K562 (cell line): ENCODE measurements around the gene ZSWIM1. TPM values are rescaled to one million over a fixed set of nuclear protein-coding genes. Genes with fewer than 3 reads are reported as not detected.

ENCODE experiments used
- ATAC-seq: fragments of 200-7000 bp; cut with Tn5 transposase; 3 replicates; pipeline ENCODE4 v1.9.1; 2020; ENCODE audit warnings: moderate library complexity
- BruUV-seq: library from RNA; stranded (reverse); fragments of 400-500 nt; replicated peaks from 2 replicates; lab custom pipeline; 2021; lab: Mats Ljungman, UMichigan
- CTCF ChIA-PET: fragments of 300-600 bp; formaldehyde crosslinking; extraction: SDS; loops from one replicate; lab custom pipeline; 2021; ENCODE audit warnings: low intra/inter-chr PET ratio; lab: Yijun Ruan, JAX
- POLR2A ChIA-PET: fragments of 300-600, 350-650 bp; sonication (Branson Sonifier 250); formaldehyde crosslinking; extraction: SDS; loops from one replicate; lab custom pipeline; 2021; ENCODE audit warnings: antibody characterized with exemption, inconsistent platforms; lab: Yijun Ruan, JAX
- DNase-seq, 4 experiments: peaks; one replicate each; pipeline versions ENCODE4 v3.0.0 to v3.0.0-alpha.2; 2011 to 2018; ENCODE audit warnings: low spot score in 3 of 4, mixed read lengths in 3 of 4; ENCODE audit errors: extremely low read depth in 1 of 4
- FAIRE-seq: peaks from 2 replicates; lab custom pipeline; 2011; peaks lifted over from hg19 to GRCh38; lab: Jason Lieb, UNC
- H2AFZ ChIP-seq: 2 replicates; pipeline ENCODE4 v1.6.0; 2011; ENCODE audit warnings: low read depth, low read length, control low read depth, inconsistent platforms
- H3K27ac ChIP-seq: fragments of 200-600 bp; 3 replicates; pipeline ENCODE4 v1.8.0; 2011; ENCODE audit warnings: low read depth, mild to moderate bottlenecking, control low read depth, inconsistent platforms, low read length, moderate library complexity, mixed read lengths; ENCODE audit errors: extremely low read depth
- H3K27me3 ChIP-seq, 2 experiments: fragments of 300-600 bp in 1 of 2; 2 replicates in 1 of 2; 3 replicates in 1 of 2; pipeline versions ENCODE4 v1.6.0 to v1.8.0; 2011; ENCODE audit warnings: inconsistent platforms in 2 of 2, low read length in 2 of 2, mild to moderate bottlenecking in 1 of 2, mixed read lengths in 1 of 2, moderate library complexity in 1 of 2; ENCODE audit not compliant: control insufficient read depth in 2 of 2, insufficient read depth in 2 of 2
- H3K36me3 ChIP-seq: fragments of 300-600 bp; 3 replicates; pipeline ENCODE4 v1.8.0; 2011; ENCODE audit warnings: mild to moderate bottlenecking, low read length, inconsistent platforms; ENCODE audit not compliant: control insufficient read depth, insufficient read depth
- H3K4me1 ChIP-seq, 2 experiments: fragments of 200-600 bp in 1 of 2; replicated peaks in 1 of 2; 2 replicates in 1 of 2; 3 replicates in 1 of 2; pipeline versions ENCODE4 v1.5.1 to v1.8.0; 2011; ENCODE audit warnings: inconsistent platforms in 2 of 2, low read length in 2 of 2, mild to moderate bottlenecking in 1 of 2, mixed read lengths in 1 of 2, moderate library complexity in 1 of 2; ENCODE audit not compliant: control insufficient read depth in 2 of 2, insufficient read depth in 2 of 2
- H3K4me2 ChIP-seq: 2 replicates; pipeline ENCODE4 v1.6.1; 2011; ENCODE audit warnings: low read length, control low read depth, inconsistent platforms, mixed read lengths; ENCODE audit not compliant: insufficient read depth
- H3K4me3 ChIP-seq: fragments of 200-600 bp; sonication (generic), shearing (Covaris generic); 2 replicates; pipeline ENCODE4 v1.5.1; 2016; ENCODE audit warnings: control low read depth, inconsistent platforms
- H3K79me2 ChIP-seq: fragments of 200-600 bp; 3 replicates; pipeline ENCODE4 v1.8.0; 2011; ENCODE audit warnings: low read length, inconsistent platforms; ENCODE audit not compliant: control insufficient read depth, insufficient read depth
- H3K9ac ChIP-seq, 2 experiments: 2 replicates each; pipeline versions ENCODE4 v1.6.0 to v1.6.1; 2011; ENCODE audit warnings: low read depth in 2 of 2, low read length in 2 of 2, control low read depth in 1 of 2, inconsistent platforms in 1 of 2, mild to moderate bottlenecking in 1 of 2, mixed read lengths in 1 of 2; ENCODE audit not compliant: insufficient read depth in 1 of 2
- H3K9me1 ChIP-seq: one replicate; pipeline ENCODE4 v1.6.0; 2011; ENCODE audit warnings: inconsistent platforms, mild to moderate bottlenecking, low read length, moderate library complexity; ENCODE audit not compliant: control insufficient read depth, insufficient read depth
- H3K9me3 ChIP-seq: replicated peaks from 2 replicates; pipeline ENCODE4 v1.5.1; 2011; ENCODE audit warnings: low read depth, low read length, inconsistent platforms; ENCODE audit not compliant: control insufficient read depth, insufficient read depth
- H4K20me1 ChIP-seq: replicated peaks from 2 replicates; pipeline ENCODE4 v1.6.1; 2011; ENCODE audit warnings: low read length, inconsistent platforms, mixed read lengths; ENCODE audit not compliant: control insufficient read depth, insufficient read depth
- CBX8 ChIP-seq: fragments of 200-600 bp; sonication (generic); IDR thresholded peaks from 2 replicates; pipeline ENCODE4 v1.6.1; 2012; ENCODE audit warnings: borderline replicate concordance, mixed run types, low read depth, mild to moderate bottlenecking, moderate library complexity, mixed read lengths, low read length, control low read depth, inconsistent platforms; ENCODE audit not compliant: poor library complexity, severe bottlenecking; ENCODE audit errors: extremely low read depth
- CEBPB ChIP-seq: fragments of 450-650 bp; IDR thresholded peaks from 2 replicates; pipeline ENCODE4 v1.6.1; 2016; ENCODE audit warnings: missing genetic modification characterization, missing compliant biosample characterization
- CHD1 ChIP-seq: fragments of 200-600 bp; sonication (generic); IDR thresholded peaks from one replicate; pipeline ENCODE4 v1.6.1; 2012; ENCODE audit warnings: mild to moderate bottlenecking, moderate library complexity, low read length, inconsistent platforms
- CTBP1 ChIP-seq: fragments of 450-650 bp; IDR thresholded peaks from 2 replicates; pipeline ENCODE4 v1.6.1; 2016; ENCODE audit warnings: borderline replicate concordance
- EGR1 ChIP-seq: fragments of 450-650 bp; conservative IDR thresholded peaks from 2 replicates; pipeline ENCODE4 v1.6.1; 2017; ENCODE audit warnings: mild to moderate bottlenecking
- RBFOX2 ChIP-seq: fragments of 200-400 bp; formaldehyde crosslinking; IDR thresholded peaks from 2 replicates; pipeline ENCODE4 v1.6.1; 2017; ENCODE audit warnings: low read depth, mild to moderate bottlenecking, low read length, moderate library complexity
- SNRNP70 ChIP-seq: fragments of 200-400 bp; formaldehyde crosslinking; optimal IDR thresholded peaks from 2 replicates; pipeline ENCODE3; 2017; ENCODE audit warnings: low read depth, low read length
- STAT5A ChIP-seq: IDR thresholded peaks from 2 replicates; pipeline ENCODE4 v1.6.1; 2012; ENCODE audit warnings: low read length, inconsistent platforms, borderline replicate concordance
- ZNF354B ChIP-seq: fragments of 250-450 bp; sonication (Bioruptor Pico); IDR thresholded peaks from 2 replicates; pipeline ENCODE4 v1.4.0; 2020
- WGBS: fragments of 100-300 bp; shearing (Covaris generic); methylation state at CpG from one replicate; pipeline ENCODE4 v1.1.6; 2016; ENCODE audit warnings: low coverage, mixed read lengths; ENCODE audit not compliant: insufficient coverage; ENCODE audit errors: missing lambda C conversion rate; 5-methylcytosine and 5-hydroxymethylcytosine counted together
- in situ Hi-C: fragments of 300-500 bp; cut with MboI; formaldehyde crosslinking; loops from 4 replicates; pipeline ENCODE4 v1.15.0; 2018; ENCODE audit warnings: inconsistent platforms, mixed read lengths
- intact Hi-C: fragments of 100-400 bp; cut with micrococcal nuclease; formaldehyde crosslinking; loops from 2 replicates; pipeline ENCODE4 v1.14.2; 2022
- polyA plus RNA-seq, 8 experiments: library from polyadenylated mRNA; depleted of rRNA in 4 of 8; stranded (reverse) in 5 of 8; unstranded in 3 of 8; fragments of >200 nt; fragmentation: Nextera tagmentation in 2 of 8; fragmentation: Illumina TruSeq in 1 of 8; extraction: Ambion mirVana in 2 of 8; extraction: Trizol in 1 of 8; gene quantifications; 2 replicates each; pipeline versions ENCODE4 v1.2.1 to v1.2.3, GENCODE V29; 2011 to 2014; ENCODE audit warnings: inconsistent platforms in 1 of 8, missing spikeins in 1 of 8
- total RNA-seq, 7 experiments: library from RNA; depleted of rRNA in 6 of 7; stranded (reverse); fragments of >200 nt in 6 of 7; fragmentation: Illumina TruSeq in 2 of 7; extraction: Trizol in 2 of 7; gene quantifications; 2 replicates each; pipeline versions ENCODE4 v1.2.1 to v1.2.3, GENCODE V29; 2011 to 2021; ENCODE audit warnings: low replicate concordance in 1 of 7
- TF ChIP-seq, protein P1 (sequence below): fragments of 250-450 bp; sonication (Bioruptor Pico); IDR thresholded peaks from 2 replicates; pipeline ENCODE4 v1.8.0; 2022; ENCODE audit warnings: moderate library complexity, mild to moderate bottlenecking, inconsistent platforms

Gene ZSWIM1
- total and polyA plus RNA-seq, 9 of the 15 experiments (the other 6 are each of a cell fraction or from before 2014, with no cell fraction given) = 2.5 to 15.6 (median 9.5) TPM

DNA sequence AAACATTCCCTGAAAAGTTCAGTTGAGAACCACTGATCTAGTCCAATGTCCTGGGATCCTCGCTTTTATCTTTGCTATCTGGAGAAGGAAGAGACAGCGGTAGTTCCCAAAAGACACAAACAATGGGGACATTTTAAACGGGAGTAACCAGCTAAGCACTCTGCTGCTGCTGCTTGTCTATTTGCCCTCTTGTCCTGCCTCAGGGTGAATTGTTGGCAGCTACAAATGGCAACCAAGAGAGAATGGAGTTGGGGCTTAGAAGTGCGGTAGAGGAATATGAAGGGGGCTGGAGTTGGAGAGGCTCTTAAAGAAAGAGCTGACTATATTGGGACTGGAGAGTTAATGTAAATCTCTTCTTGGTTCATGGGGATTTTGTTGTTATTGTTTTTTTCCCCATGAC is 6.5 kb upstream of the ZSWIM1 start:
- BruUV-seq = no TSS peak
- Histone ChIP-seq H3K4me2 (no peak overlapping the region), H2AFZ (peak overlapping the region; percentile 3; the same call in 1 of the 2 replicates), H3K9ac (no peak overlapping the region), H3K27me3 (no peaks in the 10 kb centered on the region), H3K4me3 (no peak overlapping the region), H3K9me1 (no peaks in the 10 kb centered on the region), H3K9me3 (no peaks in the 10 kb centered on the region), H4K20me1 (no peaks in the 10 kb centered on the region), H3K79me2 (no peaks in the 10 kb centered on the region), H3K4me1 (peaks cover 22 to 24% of the 10 kb centered on the region in 2 experiments), H3K27ac (no peak overlapping the region), H3K36me3 (no peaks in the 10 kb centered on the region; the same call in 1 of the 3 replicates)
- TF ChIP-seq, protein P1, sequence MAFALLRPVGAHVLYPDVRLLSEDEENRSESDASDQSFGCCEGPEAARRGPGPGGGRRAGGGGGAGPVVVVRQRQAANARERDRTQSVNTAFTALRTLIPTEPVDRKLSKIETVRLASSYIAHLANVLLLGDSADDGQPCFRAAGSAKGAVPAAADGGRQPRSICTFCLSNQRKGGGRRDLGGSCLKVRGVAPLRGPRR (CRISPR knock-in tag) = no peak
- no peak for TF ChIP-seq SNRNP70
- TF ChIP-seq RBFOX2 = no peak
- no peak for TF ChIP-seq CHD1
- no peak for TF ChIP-seq CBX8
- no peak for TF ChIP-seq EGR1
- no peak for TF ChIP-seq STAT5A
- no peak for TF ChIP-seq CTBP1
- no peak for TF ChIP-seq CEBPB
- no peak for TF ChIP-seq ZNF354B
- intact Hi-C loops = no loop called here
- CTCF ChIA-PET = no interaction called here
- FAIRE-seq (peak; percentile 54), DNase-seq (no peak), ATAC-seq (no peak)
- POLR2A ChIA-PET = interaction anchor here (0.6 to 1.8 kb wide), 5 partner anchors 10 to 60 kb away, joined by 3 to 7 read pairs (median 4); partner anchors contain the start of gene PCIF1
- WGBS = 30% methylated on average over 4 of the region's 4 CpGs
- in situ Hi-C loops = no loop called here
